Measurements from ENCODE around the gene MCM5.
A peak's percentile ranks its signal among the peaks of the same experiment; 100 is the strongest.

The MCM5 gene

GRCh38 chr22:35403356-35403755 lies 3.4 kb downstream of the MCM5 start:
- TF ChIP-seq CTCF (IDR thresholded peaks at IDR 0.05; ENCODE audit: borderline replicate concordance, insufficient read depth, low read depth, low read length): no peak
- H3K4me3 ChIP-seq (ENCODE audit: low read depth, low read length): no peak overlapping the region

- TF ChIP-seq CTCF (IDR thresholded peaks at IDR 0.05; ENCODE audit: borderline replicate concordance, insufficient read depth, low read depth, low read length): no peak
- no peak overlapping the region for H3K4me3 ChIP-seq (ENCODE audit: low read depth, low read length)
Observed at GRCh38 chr22:35404176-35404575, 4.2 kb downstream of the MCM5 start.

- no peak overlapping the region for H3K4me3 ChIP-seq (ENCODE audit: low read depth, low read length)
- no peak for TF ChIP-seq CTCF (IDR thresholded peaks at IDR 0.05; ENCODE audit: borderline replicate concordance, insufficient read depth, low read depth, low read length)
Observed at GRCh38 chr22:35406443-35406842, 6.5 kb downstream of the MCM5 start.

GRCh38 chr22:35407362-35407761 lies 7.4 kb downstream of the MCM5 start:
- TF ChIP-seq CTCF (IDR thresholded peaks at IDR 0.05; ENCODE audit: borderline replicate concordance, insufficient read depth, low read depth, low read length): no peak
- H3K4me3 ChIP-seq (ENCODE audit: low read depth, low read length): no peak overlapping the region

- TF ChIP-seq CTCF (IDR thresholded peaks at IDR 0.05; ENCODE audit: borderline replicate concordance, insufficient read depth, low read depth, low read length): no peak
- H3K4me3 ChIP-seq (ENCODE audit: low read depth, low read length): peak overlapping the region; percentile 29
Observed at GRCh38 chr22:35409783-35410662, 10.1 kb downstream of the MCM5 start.

- peak overlapping the region; percentile 29 for H3K4me3 ChIP-seq (ENCODE audit: low read depth, low read length)
- TF ChIP-seq CTCF (IDR thresholded peaks at IDR 0.05; ENCODE audit: borderline replicate concordance, insufficient read depth, low read depth, low read length): peak; percentile 28; the same call in 1 of the 2 replicates
Observed at GRCh38 chr22:35410663-35411034, 10.7 kb downstream of the MCM5 start.

- peak overlapping the region; percentile 29 for H3K4me3 ChIP-seq (ENCODE audit: low read depth, low read length)
- TF ChIP-seq CTCF (IDR thresholded peaks at IDR 0.05; ENCODE audit: borderline replicate concordance, insufficient read depth, low read depth, low read length): peak; percentile 51; the same call in 1 of the 2 replicates
Observed at GRCh38 chr22:35411102-35411501, 11.2 kb downstream of the MCM5 start.

Measured in GM12875 (cell line).